ENCODE measurements around the gene CBY1.

CBY1 gene

GRCh38 chr22:38700270-38700788, 43.9 kb downstream of the CBY1 start:
- H3K4me1 Mint-ChIP-seq, result peaks cover 49% of the 10 kb centered on the region
- no peaks in the 10 kb centered on the region for H3K9me3 Mint-ChIP-seq
- no peak for TF ChIP-seq CTCF (IDR thresholded peaks at IDR 0.05; ENCODE audit: unreplicated experiment in 3 of 3)
- H3K27ac Mint-ChIP-seq, result peak overlapping the region; percentile 75 to 91 (median 90)
- H3K36me3 Mint-ChIP-seq (ENCODE audit: low read depth), result peaks cover 12% of the 10 kb centered on the region
- peak overlapping the region; percentile 95 to 98 (median 97) for H3K4me3 Mint-ChIP-seq
- no peaks in the 10 kb centered on the region for H3K27me3 Mint-ChIP-seq (ENCODE audit: low read depth)

- Mint-ChIP-seq H3K9me3 (no peaks in the 10 kb centered on the region), H3K4me3 (peak within 1 kb of the TSS; percentile 95 to 98 (median 97))
These were observed 44.6 kb downstream of the CBY1 start, which contains the start of gene JOSD1 for GRCh38 chr22:38700789-38701628. JOSD1 (minus strand) TSS chr22:38700943; CDS start chr22:38699987, 956 bp downstream.

GRCh38 chr22:38704654-38705234, 48.3 kb downstream of the CBY1 start:
- Mint-ChIP-seq H3K9me3 (no peaks in the 10 kb centered on the region), H3K4me3 (peak overlapping the region; percentile 80 to 89 (median 85)), H3K27ac (peak overlapping the region; percentile 87 to 96 (median 92)), H3K36me3 (ENCODE audit: low read depth) (no peaks in the 10 kb centered on the region), H3K27me3 (ENCODE audit: low read depth) (no peaks in the 10 kb centered on the region), H3K4me1 (peaks cover 39% of the 10 kb centered on the region)
- TF ChIP-seq CTCF (IDR thresholded peaks at IDR 0.05; ENCODE audit: unreplicated experiment in 3 of 3), result no peak

More at GRCh38 chr22:38700789-38701628, 44.6 kb downstream of the CBY1 start, which contains the start of gene JOSD1:
- Mint-ChIP-seq H3K27ac (peak within 1 kb of the TSS; percentile 89 to 99 (median 93)), H3K4me1 (peaks cover 49% of the 10 kb centered on the region), H3K36me3 (ENCODE audit: low read depth) (peaks cover 12% of the 10 kb centered on the region), H3K27me3 (ENCODE audit: low read depth) (no peaks in the 10 kb centered on the region)
- no peak for TF ChIP-seq CTCF (IDR thresholded peaks at IDR 0.05; ENCODE audit: unreplicated experiment in 3 of 3)

- Mint-ChIP-seq H3K4me3 (peak within 1 kb of the TSS; percentile 92 to 95 (median 94)), H3K36me3 (ENCODE audit: low read depth) (no peaks in the 10 kb centered on the region)
- peak in 1 of 3 experiments; percentile 8 for TF ChIP-seq CTCF (IDR thresholded peaks at IDR 0.05; ENCODE audit: unreplicated experiment in 3 of 3)
These were observed 49.0 kb downstream of the CBY1 start, which contains the start of gene GTPBP1 for GRCh38 chr22:38705235-38706100. GTPBP1 (plus strand) TSS chr22:38705944; CDS start chr22:38705956, 12 bp downstream.

GRCh38 chr22:38706101-38706900, 49.9 kb downstream of the CBY1 start:
- peaks cover 41% of the 10 kb centered on the region for H3K4me1 Mint-ChIP-seq
- peak overlapping the region; percentile 87 to 96 (median 89) for H3K27ac Mint-ChIP-seq
- peak overlapping the region; percentile 92 to 95 (median 94) for H3K4me3 Mint-ChIP-seq

More at GRCh38 chr22:38705235-38706100, 49.0 kb downstream of the CBY1 start, which contains the start of gene GTPBP1:
- peak within 1 kb of the TSS; percentile 87 to 96 (median 92) for H3K27ac Mint-ChIP-seq
- no peaks in the 10 kb centered on the region for H3K27me3 Mint-ChIP-seq (ENCODE audit: low read depth)
- peaks cover 34% of the 10 kb centered on the region for H3K4me1 Mint-ChIP-seq
- H3K9me3 Mint-ChIP-seq, result no peaks in the 10 kb centered on the region

More at GRCh38 chr22:38706101-38706900, 49.9 kb downstream of the CBY1 start:
- peak in 1 of 3 experiments; percentile 0 for TF ChIP-seq CTCF (IDR thresholded peaks at IDR 0.05; ENCODE audit: unreplicated experiment in 3 of 3)
- Mint-ChIP-seq H3K27me3 (ENCODE audit: low read depth) (no peaks in the 10 kb centered on the region), H3K36me3 (ENCODE audit: low read depth) (no peaks in the 10 kb centered on the region), H3K9me3 (no peaks in the 10 kb centered on the region)

All from nephron (organoid).